Neuronal stem cell (in vitro differentiated cells): ENCODE results near the gene ADGRL4.

Experiments used
- DNase-seq: peaks from one replicate; pipeline ENCODE4 v3.0.0-alpha.2; 2013; ENCODE audit warnings: low spot score
- H2AFZ ChIP-seq: one replicate; pipeline ENCODE4 v1.6.1; 2013; ENCODE audit warnings: mild to moderate bottlenecking, low read length, inconsistent platforms
- H2AK5ac ChIP-seq: 2 replicates; pipeline ENCODE4 v1.6.1; 2013; ENCODE audit warnings: low read depth, mild to moderate bottlenecking, inconsistent platforms, low read length, moderate library complexity, mixed read lengths
- H2BK120ac ChIP-seq: 2 replicates; pipeline ENCODE4 v1.6.1; 2013; ENCODE audit warnings: low read depth, mild to moderate bottlenecking, inconsistent platforms, low read length, moderate library complexity, mixed read lengths
- H2BK12ac ChIP-seq: one replicate; pipeline ENCODE4 v1.6.1; 2013; ENCODE audit warnings: low read length, inconsistent platforms
- H2BK15ac ChIP-seq: 2 replicates; pipeline ENCODE4 v1.6.1; 2013; ENCODE audit warnings: mild to moderate bottlenecking, low read length, inconsistent platforms, mixed read lengths
- H2BK5ac ChIP-seq: one replicate; pipeline ENCODE4 v1.6.1; 2013; ENCODE audit warnings: inconsistent platforms, mild to moderate bottlenecking, low read length, moderate library complexity
- H3K14ac ChIP-seq: one replicate; pipeline ENCODE4 v1.6.1; 2013; ENCODE audit warnings: low read length, inconsistent platforms
- H3K18ac ChIP-seq: 2 replicates; pipeline ENCODE4 v1.6.1; 2013; ENCODE audit warnings: low read length, inconsistent platforms
- H3K23ac ChIP-seq: 2 replicates; pipeline ENCODE4 v1.6.1; 2013; ENCODE audit warnings: low read depth, mild to moderate bottlenecking, mixed read lengths, low read length, inconsistent platforms; ENCODE audit not compliant: poor library complexity
- H3K27ac ChIP-seq: replicated peaks from 3 replicates; pipeline ENCODE4 v1.5.1; 2013; ENCODE audit warnings: low read length, inconsistent platforms
- H3K27me3 ChIP-seq, 3 experiments: 2 replicates each; pipeline ENCODE4 v1.6.1; 2013; ENCODE audit warnings: low read length in 3 of 3, mild to moderate bottlenecking in 2 of 3, inconsistent platforms in 1 of 3, low read depth in 1 of 3, mixed read lengths in 1 of 3, moderate library complexity in 1 of 3; ENCODE audit not compliant: control insufficient read depth in 3 of 3, insufficient read depth in 3 of 3
- H3K36me3 ChIP-seq, 2 donors: replicated peaks in 1 of 2; 2 replicates each; pipeline ENCODE4 v1.6.1; 2013; ENCODE audit warnings: low read length in 2 of 2; ENCODE audit not compliant: control insufficient read depth in 2 of 2, insufficient read depth in 2 of 2
- H3K4ac ChIP-seq: 2 replicates; pipeline ENCODE4 v1.6.1; 2013; ENCODE audit warnings: inconsistent platforms, mild to moderate bottlenecking, low read length, moderate library complexity
- H3K4me1 ChIP-seq, 2 donors: 1 replicate in 1 of 2; 2 replicates in 1 of 2; pipeline ENCODE4 v1.6.1; 2013; ENCODE audit warnings: low read length in 2 of 2, low read depth in 1 of 2; ENCODE audit not compliant: control insufficient read depth in 2 of 2, insufficient read depth in 1 of 2
- H3K4me2 ChIP-seq: one replicate; pipeline ENCODE4 v1.6.1; 2013; ENCODE audit warnings: mild to moderate bottlenecking, low read length, inconsistent platforms; ENCODE audit not compliant: insufficient read depth, poor library complexity, severe bottlenecking
- H3K4me3 ChIP-seq, 2 donors: 2 replicates each; pipeline ENCODE4 v1.5.1; 2013; ENCODE audit warnings: low read length in 2 of 2, mild to moderate bottlenecking in 2 of 2, inconsistent platforms in 1 of 2, moderate library complexity in 1 of 2
- H3K79me1 ChIP-seq: one replicate; pipeline ENCODE4 v1.6.1; 2013; ENCODE audit warnings: low read depth, mild to moderate bottlenecking, inconsistent platforms, low read length, moderate library complexity
- H3K9ac ChIP-seq: one replicate; pipeline ENCODE4 v1.6.1; 2013; ENCODE audit warnings: mild to moderate bottlenecking, low read depth, low read length, inconsistent platforms; ENCODE audit not compliant: poor library complexity
- H3K9me3 ChIP-seq, 2 donors: replicated peaks in 1 of 2; 2 replicates each; pipeline versions ENCODE3 to v1.6.1; 2013; ENCODE audit warnings: low read length in 2 of 2, mild to moderate bottlenecking in 2 of 2, inconsistent platforms in 1 of 2, low read depth in 1 of 2, mixed read lengths in 1 of 2, moderate library complexity in 1 of 2; ENCODE audit not compliant: control insufficient read depth in 2 of 2, insufficient read depth in 1 of 2
- H4K8ac ChIP-seq: one replicate; pipeline ENCODE4 v1.6.1; 2013; ENCODE audit warnings: low read depth, mild to moderate bottlenecking, inconsistent platforms, low read length, moderate library complexity
- H4K91ac ChIP-seq: one replicate; pipeline ENCODE4 v1.6.1; 2013; ENCODE audit warnings: low read length, low read depth, mild to moderate bottlenecking, inconsistent platforms; ENCODE audit not compliant: poor library complexity
- WGBS, 2 donors: extraction: QIAGEN DNeasy Blood & Tissue Kit; methylation state at CpG; one replicate each; pipeline ENCODE4 v1.1.7; 2013; ENCODE audit warnings: missing lambda C conversion rate in 2 of 2, mixed read lengths in 1 of 2; ENCODE audit not compliant: insufficient read length in 2 of 2, insufficient replicate concordance in 1 of 2; ENCODE audit errors: extremely low coverage in 2 of 2; 5-methylcytosine and 5-hydroxymethylcytosine counted together

Gene ADGRL4

GRCh38 chr1:78869136-78869535, 137.4 kb downstream of the ADGRL4 start:
- H3K4me1 ChIP-seq = no peaks in the 10 kb centered on the region
- no peak overlapping the region for H2AFZ ChIP-seq
- no peak overlapping the region for H3K4me3 ChIP-seq
- H3K9me3 ChIP-seq = no peaks in the 10 kb centered on the region
- no peak for DNase-seq
- no CpG with 5 or more reads among the region's 2 CpGs for WGBS, 2 donors
- H3K18ac ChIP-seq = no peak overlapping the region
- no peak overlapping the region for H2BK15ac ChIP-seq
- H3K9ac ChIP-seq = no peak overlapping the region
- H3K14ac ChIP-seq = no peak overlapping the region
- H3K27me3 ChIP-seq = no peaks in the 10 kb centered on the region
- H2BK12ac ChIP-seq = no peak overlapping the region
- H4K91ac ChIP-seq = no peak overlapping the region
- no peak overlapping the region for H4K8ac ChIP-seq
- no peak overlapping the region for H2BK120ac ChIP-seq
- no peak overlapping the region for H2AK5ac ChIP-seq
- H2BK5ac ChIP-seq = no peak overlapping the region
- no peaks in the 10 kb centered on the region for H3K79me1 ChIP-seq
- no peak overlapping the region for H3K27ac ChIP-seq
- no peak overlapping the region for H3K23ac ChIP-seq
- H3K36me3 ChIP-seq = no peaks in the 10 kb centered on the region
- no peak overlapping the region for H3K4me2 ChIP-seq
- no peak overlapping the region for H3K4ac ChIP-seq

- Histone ChIP-seq H3K79me1 (no peaks in the 10 kb centered on the region), H2BK15ac (no peak overlapping the region), H4K8ac (no peak overlapping the region), H2BK12ac (no peak overlapping the region), H3K4me2 (no peak overlapping the region), H3K9me3 (no peaks in the 10 kb centered on the region), H3K18ac (no peak overlapping the region), H3K9ac (no peak overlapping the region), H3K23ac (no peak overlapping the region), H3K36me3 (no peaks in the 10 kb centered on the region), H3K4me1 (no peaks in the 10 kb centered on the region), H2BK5ac (no peak overlapping the region), H2BK120ac (no peak overlapping the region), H3K4ac (no peak overlapping the region), H2AFZ (no peak overlapping the region), H3K27ac (no peak overlapping the region), H3K4me3 (no peak overlapping the region), H3K27me3 (no peaks in the 10 kb centered on the region), H3K14ac (no peak overlapping the region), H2AK5ac (no peak overlapping the region), H4K91ac (no peak overlapping the region)
- DNase-seq = no peak
- WGBS, 2 donors = no CpG with 5 or more reads among the region's 2 CpGs
Measured at GRCh38 chr1:78864175-78864574, 142.4 kb downstream of the ADGRL4 start.

GRCh38 chr1:78856096-78856495, 150.4 kb downstream of the ADGRL4 start:
- Histone ChIP-seq H3K27ac (no peak overlapping the region), H2AFZ (no peak overlapping the region), H2BK15ac (no peak overlapping the region), H3K79me1 (no peaks in the 10 kb centered on the region), H3K4me3 (no peak overlapping the region), H3K18ac (no peak overlapping the region), H3K36me3 (no peaks in the 10 kb centered on the region), H4K8ac (no peak overlapping the region), H2BK12ac (no peak overlapping the region), H3K9ac (no peak overlapping the region), H3K9me3 (no peaks in the 10 kb centered on the region), H4K91ac (no peak overlapping the region), H2AK5ac (no peak overlapping the region), H2BK120ac (no peak overlapping the region), H3K27me3 (no peaks in the 10 kb centered on the region), H3K23ac (no peak overlapping the region), H2BK5ac (no peak overlapping the region), H3K4me1 (no peaks in the 10 kb centered on the region), H3K4me2 (no peak overlapping the region), H3K14ac (no peak overlapping the region), H3K4ac (no peak overlapping the region)
- no peak for DNase-seq
- no CpG with 5 or more reads among the region's 2 CpGs for WGBS, 2 donors

- H3K79me1 ChIP-seq = no peaks in the 10 kb centered on the region
- H3K9me3 ChIP-seq = no peaks in the 10 kb centered on the region
- H3K23ac ChIP-seq = no peak overlapping the region
- no peak overlapping the region for H2BK15ac ChIP-seq
- H2BK5ac ChIP-seq = no peak overlapping the region
- no peak overlapping the region for H2BK120ac ChIP-seq
- H3K14ac ChIP-seq = no peak overlapping the region
- no peak overlapping the region for H3K4me2 ChIP-seq
- H3K4ac ChIP-seq = no peak overlapping the region
- no peak overlapping the region for H4K91ac ChIP-seq
- no peak overlapping the region for H2AFZ ChIP-seq
- H3K27me3 ChIP-seq = no peaks in the 10 kb centered on the region
- H4K8ac ChIP-seq = no peak overlapping the region
- H3K18ac ChIP-seq = no peak overlapping the region
- H3K36me3 ChIP-seq = no peaks in the 10 kb centered on the region
- H3K4me3 ChIP-seq = no peak overlapping the region
- H3K27ac ChIP-seq = no peak overlapping the region
- no peaks in the 10 kb centered on the region for H3K4me1 ChIP-seq
- H3K9ac ChIP-seq = no peak overlapping the region
- DNase-seq = no peak
- no peak overlapping the region for H2BK12ac ChIP-seq
- no peak overlapping the region for H2AK5ac ChIP-seq
Measured at GRCh38 chr1:78855258-78855657, 151.3 kb downstream of the ADGRL4 start.
